Breast epithelium (tissue), 3 donors: ENCODE results near the gene GUCA2A.

ENCODE experiments used
- POLR2A ChIP-seq: fragments of 450-650 bp; IDR thresholded peaks from one replicate; pipeline ENCODE4 v1.6.1; 2016; ENCODE audit warnings: antibody characterized with exemption, mild to moderate bottlenecking, moderate library complexity
- POLR2AphosphoS5 ChIP-seq, 3 donors: sonication (generic); formaldehyde crosslinking; IDR thresholded peaks; one replicate each; pipeline ENCODE4 v1.6.1; 2017; ENCODE audit warnings: antibody characterized with exemption in 3 of 3

GRCh38 chr1:42150651-42151050, 13.9 kb downstream of the GUCA2A start:
- TF ChIP-seq POLR2A: no peak
- no peak for TF ChIP-seq POLR2AphosphoS5 (IDR thresholded peaks at IDR 0.05)
